Right atrium auricular region (tissue), 2 donors: ENCODE data around the gene CDC14A. TPM values are rescaled to one million over a fixed set of nuclear protein-coding genes. Genes with fewer than 3 reads are reported as not detected.

Source experiments
- DNase-seq: peaks from one replicate; pipeline ENCODE4 v3.0.0-alpha.2; 2019; ENCODE audit warnings: low spot score
- H3K27ac ChIP-seq, 2 donors: fragments of 200-600 bp; sonication (generic); 1 replicate in 1 of 2; 2 replicates in 1 of 2; pipeline ENCODE4 v1.5.1; 2016 to 2019
- H3K27me3 ChIP-seq, 2 donors: fragments of 200-600 bp; sonication (generic); one replicate each; pipeline versions ENCODE4 v1.5.1 to v1.6.0; 2017 to 2019
- H3K36me3 ChIP-seq: fragments of 200-600 bp; sonication (generic); one replicate; pipeline ENCODE4 v1.5.1; 2016
- H3K4me1 ChIP-seq, 2 donors: fragments of 200-600 bp; sonication (generic); one replicate each; pipeline versions ENCODE4 v1.5.1 to v1.6.0; 2017 to 2019
- H3K4me3 ChIP-seq, 2 donors: fragments of 200-600 bp; sonication (generic); 1 replicate in 1 of 2; 2 replicates in 1 of 2; pipeline ENCODE4 v1.5.1; 2017 to 2019; ENCODE audit warnings: mild to moderate bottlenecking in 1 of 2, moderate library complexity in 1 of 2
- H3K9me3 ChIP-seq, 2 donors: fragments of 200-600 bp; sonication (generic); one replicate each; pipeline ENCODE4 v1.5.1; 2019
- total RNA-seq, 2 donors: library from RNA; depleted of rRNA; stranded (reverse); fragments of >200 nt; gene quantifications; one replicate each; pipeline ENCODE4 v1.1.0, GENCODE V29; 2016
- TF ChIP-seq, protein P1 (sequence below), 2 donors: fragments of 200-600 bp; sonication (generic); IDR thresholded peaks; one replicate each; pipeline ENCODE4 v1.5.1; 2019; ENCODE audit warnings: antibody characterized with exemption in 2 of 2

The CDC14A gene
- total RNA-seq, 2 donors from 2014 or later = 5.3 to 5.5 TPM

DNA sequence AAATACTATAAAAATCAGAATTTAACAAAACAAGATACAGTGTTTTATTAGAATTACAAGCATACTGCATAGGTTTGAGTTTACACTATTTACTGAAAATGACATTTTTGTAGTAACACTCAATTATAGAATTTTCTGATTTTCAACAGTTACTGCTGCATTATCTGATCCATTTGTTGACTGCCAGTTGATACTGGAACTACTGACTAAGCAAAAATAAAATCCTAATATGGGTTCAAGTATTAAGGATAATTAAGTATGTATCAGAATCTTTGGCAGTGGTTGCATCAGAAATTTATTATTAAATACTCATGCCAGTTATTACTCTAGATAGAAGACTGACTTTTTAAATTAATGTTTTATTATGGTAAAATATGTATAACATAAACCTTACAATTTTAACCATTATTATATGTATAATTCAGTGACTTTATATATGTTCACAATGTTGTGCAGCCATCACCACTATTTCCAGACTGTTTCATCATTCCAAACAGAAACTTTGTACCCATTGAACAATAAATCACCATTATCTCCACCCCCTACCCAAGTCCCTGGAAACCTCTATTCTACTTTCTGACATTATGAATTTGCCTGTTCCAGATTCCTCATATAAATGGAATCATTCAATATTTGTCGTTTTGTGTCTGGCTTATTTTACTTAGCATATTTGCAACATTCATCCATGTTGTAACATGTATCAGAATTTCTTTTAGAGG lies 127.5 kb downstream of the CDC14A start:
- H3K27me3 ChIP-seq = no peaks in the 10 kb centered on the region
- no peak overlapping the region for H3K4me3 ChIP-seq
- DNase-seq = no peak
- no peak overlapping the region for H3K27ac ChIP-seq
- no peaks in the 10 kb centered on the region for H3K4me1 ChIP-seq
- TF ChIP-seq, protein P1, sequence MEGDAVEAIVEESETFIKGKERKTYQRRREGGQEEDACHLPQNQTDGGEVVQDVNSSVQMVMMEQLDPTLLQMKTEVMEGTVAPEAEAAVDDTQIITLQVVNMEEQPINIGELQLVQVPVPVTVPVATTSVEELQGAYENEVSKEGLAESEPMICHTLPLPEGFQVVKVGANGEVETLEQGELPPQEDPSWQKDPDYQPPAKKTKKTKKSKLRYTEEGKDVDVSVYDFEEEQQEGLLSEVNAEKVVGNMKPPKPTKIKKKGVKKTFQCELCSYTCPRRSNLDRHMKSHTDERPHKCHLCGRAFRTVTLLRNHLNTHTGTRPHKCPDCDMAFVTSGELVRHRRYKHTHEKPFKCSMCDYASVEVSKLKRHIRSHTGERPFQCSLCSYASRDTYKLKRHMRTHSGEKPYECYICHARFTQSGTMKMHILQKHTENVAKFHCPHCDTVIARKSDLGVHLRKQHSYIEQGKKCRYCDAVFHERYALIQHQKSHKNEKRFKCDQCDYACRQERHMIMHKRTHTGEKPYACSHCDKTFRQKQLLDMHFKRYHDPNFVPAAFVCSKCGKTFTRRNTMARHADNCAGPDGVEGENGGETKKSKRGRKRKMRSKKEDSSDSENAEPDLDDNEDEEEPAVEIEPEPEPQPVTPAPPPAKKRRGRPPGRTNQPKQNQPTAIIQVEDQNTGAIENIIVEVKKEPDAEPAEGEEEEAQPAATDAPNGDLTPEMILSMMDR (IDR thresholded peaks at IDR 0.05) = no peak
- H3K36me3 ChIP-seq = no peaks in the 10 kb centered on the region
- no peaks in the 10 kb centered on the region for H3K9me3 ChIP-seq

DNA sequence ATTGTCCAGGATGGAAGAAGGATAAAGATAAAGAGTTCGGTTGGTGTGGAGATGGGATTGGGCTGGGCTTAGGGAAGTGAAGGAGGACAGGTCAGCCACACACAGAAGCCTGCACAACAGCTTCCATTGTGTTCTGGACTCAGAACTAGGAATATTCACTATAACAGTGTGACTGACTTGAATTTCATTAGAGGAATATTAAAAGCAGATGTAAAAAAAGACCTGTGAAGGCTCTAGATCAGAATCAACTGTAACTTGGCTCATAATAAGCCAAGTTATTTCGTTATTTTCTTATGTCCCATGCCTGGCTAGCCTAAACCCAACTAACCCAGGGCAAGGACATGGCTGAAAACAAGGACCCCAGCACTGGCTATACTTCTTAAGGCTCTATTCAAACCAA lies 129.0 kb downstream of the CDC14A start:
- no peak for DNase-seq
- no peak overlapping the region for H3K4me3 ChIP-seq
- H3K36me3 ChIP-seq = no peaks in the 10 kb centered on the region
- H3K4me1 ChIP-seq = no peaks in the 10 kb centered on the region
- TF ChIP-seq, protein P1 (IDR thresholded peaks at IDR 0.05) = no peak
- no peaks in the 10 kb centered on the region for H3K27me3 ChIP-seq
- no peak overlapping the region for H3K27ac ChIP-seq
- no peaks in the 10 kb centered on the region for H3K9me3 ChIP-seq

DNA sequence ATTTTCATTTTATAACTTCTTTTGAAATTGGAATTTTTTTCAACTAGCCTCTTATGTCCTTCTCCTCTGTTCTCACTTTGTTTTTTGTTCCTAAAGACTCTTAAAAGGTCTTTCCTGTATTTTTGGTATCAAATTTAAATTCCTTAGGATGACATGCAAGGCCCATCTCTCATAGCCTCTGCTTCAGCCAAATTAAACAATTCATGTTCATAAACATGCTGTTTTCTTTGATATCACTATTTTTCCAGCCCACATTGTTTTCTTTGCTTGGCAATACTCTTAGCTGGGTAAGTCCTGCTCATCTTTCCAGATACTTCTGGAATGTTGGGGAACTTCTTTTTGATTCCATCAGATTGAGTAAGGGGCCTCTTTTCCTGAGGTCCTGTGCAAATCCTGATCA lies 129.9 kb downstream of the CDC14A start:
- Histone ChIP-seq H3K27me3 (no peaks in the 10 kb centered on the region), H3K4me1 (no peaks in the 10 kb centered on the region), H3K36me3 (no peaks in the 10 kb centered on the region), H3K4me3 (no peak overlapping the region), H3K9me3 (no peaks in the 10 kb centered on the region), H3K27ac (no peak overlapping the region)
- TF ChIP-seq, protein P1 (IDR thresholded peaks at IDR 0.05) = no peak
- no peak for DNase-seq

DNA sequence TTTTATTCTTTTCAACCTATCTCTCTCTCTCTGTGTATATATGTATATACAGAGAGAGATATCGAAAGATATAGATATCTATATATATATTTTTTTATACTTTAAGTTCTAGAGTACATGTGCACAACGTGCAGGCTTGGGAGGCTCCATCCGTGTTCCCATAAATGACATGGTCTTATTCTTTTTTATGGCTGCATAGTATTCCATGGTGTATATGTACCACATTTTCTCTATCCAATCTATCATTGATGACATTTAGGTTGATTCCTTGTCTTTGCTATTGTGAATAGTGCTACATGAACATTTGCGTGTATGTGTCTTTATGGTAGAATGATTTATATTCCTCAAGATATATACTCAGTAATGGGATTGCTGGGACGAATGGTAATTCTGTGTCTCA lies 130.4 kb downstream of the CDC14A start:
- TF ChIP-seq, protein P1 (IDR thresholded peaks at IDR 0.05) = no peak
- Histone ChIP-seq H3K4me1 (no peaks in the 10 kb centered on the region), H3K27ac (no peak overlapping the region)

DNA sequence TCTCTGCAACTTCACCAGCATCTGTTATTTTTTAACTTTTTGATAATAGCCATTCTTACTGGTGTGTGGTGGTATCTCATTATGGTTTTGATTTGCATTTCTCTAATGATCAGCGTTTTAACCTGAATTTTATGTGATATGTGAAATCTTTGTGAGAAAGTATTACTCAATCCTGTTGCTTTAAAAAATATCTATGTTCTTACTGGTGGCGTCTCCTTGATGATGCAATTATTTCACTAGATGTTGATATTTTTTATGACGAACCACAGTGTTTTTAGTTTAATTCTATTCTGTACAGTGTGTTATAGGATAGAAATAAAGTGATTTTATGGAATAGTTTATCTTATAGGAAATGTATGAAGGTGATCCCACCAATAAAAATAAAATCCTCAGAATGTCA lies 130.9 kb downstream of the CDC14A start:
- Histone ChIP-seq H3K4me1 (no peaks in the 10 kb centered on the region), H3K4me3 (no peak overlapping the region), H3K9me3 (no peaks in the 10 kb centered on the region), H3K27me3 (no peaks in the 10 kb centered on the region), H3K27ac (no peak overlapping the region), H3K36me3 (no peaks in the 10 kb centered on the region)
- no peak for DNase-seq
- TF ChIP-seq, protein P1 (IDR thresholded peaks at IDR 0.05) = no peak

More for the DNA sequence above, 130.4 kb downstream of the CDC14A start:
- Histone ChIP-seq H3K9me3 (no peaks in the 10 kb centered on the region), H3K36me3 (no peaks in the 10 kb centered on the region), H3K27me3 (no peaks in the 10 kb centered on the region), H3K4me3 (no peak overlapping the region)
- no peak for DNase-seq

DNA sequence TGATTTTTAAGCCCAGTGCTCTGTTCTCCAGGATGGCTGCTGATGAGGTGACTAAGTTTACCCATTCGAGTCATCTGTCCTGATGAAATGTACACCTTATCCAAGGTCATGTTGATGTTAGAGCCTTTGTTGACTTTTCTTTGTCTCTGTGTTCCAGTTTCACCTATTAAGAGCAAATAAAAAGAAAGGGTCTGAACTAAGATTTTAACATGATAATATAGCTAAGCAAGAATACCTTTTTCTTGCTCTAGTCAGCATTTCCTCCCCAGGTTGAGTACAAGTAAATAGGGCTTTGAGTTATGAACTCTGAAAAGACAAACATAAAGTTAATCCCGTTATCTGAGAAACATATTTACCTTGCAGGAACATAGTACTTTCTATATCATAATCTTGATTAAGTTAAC lies 133.6 kb downstream of the CDC14A start:
- Histone ChIP-seq H3K9me3 (no peaks in the 10 kb centered on the region), H3K27ac (no peak overlapping the region), H3K4me3 (no peak overlapping the region), H3K27me3 (no peaks in the 10 kb centered on the region), H3K4me1 (no peaks in the 10 kb centered on the region), H3K36me3 (no peaks in the 10 kb centered on the region)
- TF ChIP-seq, protein P1 (IDR thresholded peaks at IDR 0.05) = no peak
- no peak for DNase-seq
